SK-N-SH treated with all-trans-retinoic acid at 6 μM for 48 hours (cell line): Measurements from ENCODE around the gene GOT2.

Source experiments
- ARNTL ChIP-seq: fragments of 450-650 bp; formaldehyde crosslinking; IDR thresholded peaks from 2 replicates; pipeline ENCODE4 v1.5.0; 2020; ENCODE audit warnings: low read depth, mild to moderate bottlenecking, moderate library complexity, borderline replicate concordance
- ESRRG ChIP-seq: fragments of 250-450 bp; sonication (Bioruptor Pico); IDR thresholded peaks from 2 replicates; pipeline ENCODE4 v1.6.1; 2021; ENCODE audit warnings: mild to moderate bottlenecking
- ZC3H10 ChIP-seq: fragments of 250-450 bp; sonication (Bioruptor Pico); IDR thresholded peaks from 2 replicates; pipeline ENCODE4 v1.5.1; 2021; ENCODE audit warnings: mild to moderate bottlenecking, moderate library complexity
- ZNF8 ChIP-seq: fragments of 450-650 bp; formaldehyde crosslinking; IDR thresholded peaks from 2 replicates; pipeline ENCODE4 v1.5.0; 2020; ENCODE audit warnings: mild to moderate bottlenecking, moderate library complexity

- TF ChIP-seq ESRRG (no peak), ZNF8 (CRISPR knock-in tag) (no peak), ZC3H10 (CRISPR knock-in tag) (no peak), ARNTL (CRISPR knock-in tag) (no peak)
Measured at GRCh38 chr16:58741976-58742375, 7.9 kb upstream of the GOT2 start.
